Measurements from ENCODE around the gene BSN.

BSN gene

DNA sequence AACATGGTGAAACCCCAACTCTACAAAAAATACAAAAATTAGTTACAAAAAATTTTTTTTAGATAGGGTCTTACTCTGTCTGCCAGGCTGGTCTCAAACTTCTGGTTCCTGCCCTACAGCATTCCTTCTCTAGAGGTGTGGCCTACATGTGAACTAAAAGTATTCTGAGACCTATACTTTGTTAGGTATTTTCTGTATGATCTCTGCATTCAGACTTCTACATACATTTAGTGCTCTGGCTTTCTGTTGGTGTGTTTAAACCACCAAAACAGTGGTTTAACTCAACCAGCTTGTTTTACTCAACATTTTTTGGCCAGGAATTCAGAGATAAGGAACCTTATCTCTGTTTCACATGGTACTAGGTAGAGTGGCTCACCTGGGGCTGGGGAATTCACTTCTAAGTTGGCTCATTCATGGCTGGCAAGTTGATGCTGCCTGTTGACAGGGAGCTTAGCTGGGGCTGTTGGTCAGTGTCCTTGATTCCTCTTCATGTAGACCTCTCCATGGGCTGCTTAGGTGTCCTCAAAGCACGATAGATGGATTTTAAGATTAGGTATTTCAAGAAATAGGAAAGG is 41.4 kb upstream of the BSN start:
- no peak for DNase-seq (ENCODE audit: low read depth)
- TF ChIP-seq, protein P1, sequence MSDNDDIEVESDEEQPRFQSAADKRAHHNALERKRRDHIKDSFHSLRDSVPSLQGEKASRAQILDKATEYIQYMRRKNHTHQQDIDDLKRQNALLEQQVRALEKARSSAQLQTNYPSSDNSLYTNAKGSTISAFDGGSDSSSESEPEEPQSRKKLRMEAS (IDR thresholded peaks at IDR 0.05; ENCODE audit: low read depth, low read length), result no peak
- TF ChIP-seq MYC (IDR thresholded peaks at IDR 0.05; ENCODE audit: low read depth, low read length), result no peak
- no peak overlapping the region for H3K4me3 ChIP-seq (ENCODE audit: low read depth, low read length)

- no peak for DNase-seq (ENCODE audit: low read depth)
- no peak overlapping the region for H3K4me3 ChIP-seq (ENCODE audit: low read depth, low read length)
- TF ChIP-seq MYC (IDR thresholded peaks at IDR 0.05; ENCODE audit: low read depth, low read length) (no peak), POLR2A (IDR thresholded peaks at IDR 0.05; ENCODE audit: extremely low read depth, insufficient read length) (no peak), CTCF (IDR thresholded peaks at IDR 0.05; ENCODE audit: low read depth, low read length) (no peak)
- TF ChIP-seq, protein P1 (IDR thresholded peaks at IDR 0.05; ENCODE audit: low read depth, low read length), result no peak
These were observed 40.7 kb upstream of the BSN start for GRCh38 chr3:49513494-49514124.

GRCh38 chr3:49518016-49518415 is 36.3 kb upstream of the BSN start:
- no peak for DNase-seq (ENCODE audit: low read depth)
- TF ChIP-seq MYC (IDR thresholded peaks at IDR 0.05; ENCODE audit: low read depth, low read length) (no peak), CTCF (IDR thresholded peaks at IDR 0.05; ENCODE audit: low read depth, low read length) (no peak), POLR2A (IDR thresholded peaks at IDR 0.05; ENCODE audit: extremely low read depth, insufficient read length) (no peak)
- TF ChIP-seq, protein P1 (IDR thresholded peaks at IDR 0.05; ENCODE audit: low read depth, low read length), result no peak
- H3K4me3 ChIP-seq (ENCODE audit: low read depth, low read length), result no peak overlapping the region

GRCh38 chr3:49518441-49518840 is 35.8 kb upstream of the BSN start:
- no peak for DNase-seq (ENCODE audit: low read depth)
- H3K4me3 ChIP-seq (ENCODE audit: low read depth, low read length), result no peak overlapping the region
- TF ChIP-seq POLR2A (IDR thresholded peaks at IDR 0.05; ENCODE audit: extremely low read depth, insufficient read length) (no peak), CTCF (IDR thresholded peaks at IDR 0.05; ENCODE audit: low read depth, low read length) (no peak), MYC (IDR thresholded peaks at IDR 0.05; ENCODE audit: low read depth, low read length) (no peak)
- TF ChIP-seq, protein P1 (IDR thresholded peaks at IDR 0.05; ENCODE audit: low read depth, low read length), result no peak

- TF ChIP-seq MYC (IDR thresholded peaks at IDR 0.05; ENCODE audit: low read depth, low read length) (no peak), POLR2A (IDR thresholded peaks at IDR 0.05; ENCODE audit: extremely low read depth, insufficient read length) (no peak), CTCF (IDR thresholded peaks at IDR 0.05; ENCODE audit: low read depth, low read length) (no peak)
- TF ChIP-seq, protein P1 (IDR thresholded peaks at IDR 0.05; ENCODE audit: low read depth, low read length), result no peak
- no peak overlapping the region for H3K4me3 ChIP-seq (ENCODE audit: low read depth, low read length)
- no peak for DNase-seq (ENCODE audit: low read depth)
These were observed 35.0 kb upstream of the BSN start for GRCh38 chr3:49519296-49519695.

DNA sequence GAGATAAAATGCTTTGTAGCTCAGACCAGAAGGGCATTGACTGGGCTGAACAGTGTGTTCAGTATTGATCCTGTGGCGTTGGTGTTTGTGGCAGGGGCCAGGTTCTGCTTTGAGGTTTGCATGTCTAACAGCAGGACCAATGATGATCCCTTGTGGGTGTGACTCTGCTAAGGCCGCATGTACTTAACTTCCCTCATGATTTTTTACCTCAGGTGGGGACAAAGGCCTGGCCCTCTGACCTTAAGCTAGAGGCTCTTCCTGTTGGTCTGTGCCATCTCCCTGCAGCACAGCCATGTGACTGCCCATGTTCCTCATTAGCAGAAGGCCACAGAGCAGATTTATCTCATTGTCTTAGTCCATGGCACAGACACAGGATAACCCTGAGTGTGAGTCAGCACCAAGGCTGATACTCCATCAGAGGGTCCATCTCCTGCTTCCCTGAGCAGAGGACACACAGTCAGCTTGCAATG is 34.3 kb upstream of the BSN start:
- TF ChIP-seq POLR2A (IDR thresholded peaks at IDR 0.05; ENCODE audit: extremely low read depth, insufficient read length) (no peak), CTCF (IDR thresholded peaks at IDR 0.05; ENCODE audit: low read depth, low read length) (no peak), MYC (IDR thresholded peaks at IDR 0.05; ENCODE audit: low read depth, low read length) (no peak)
- TF ChIP-seq, protein P1 (IDR thresholded peaks at IDR 0.05; ENCODE audit: low read depth, low read length), result no peak
- H3K4me3 ChIP-seq (ENCODE audit: low read depth, low read length), result no peak overlapping the region
- peak; percentile 28 for DNase-seq (ENCODE audit: low read depth)

Data from NB4 (cell line).